ENCODE results near the gene ADAMTS15. TPM values are rescaled to one million over a fixed set of nuclear protein-coding genes. Genes with fewer than 3 reads are reported as not detected.

Gene ADAMTS15
- total and polyA plus RNA-seq, 2 donors (not counting 3 experiments of a cell fraction or from before 2014, with no cell fraction given): 0.08 TPM; not detected in 1

GRCh38 chr11:130489716-130490115 is 41.3 kb downstream of the ADAMTS15 start:
- intact Hi-C loops (cut with micrococcal nuclease): no loop called here
- no peaks in the 10 kb centered on the region for H3K79me2 ChIP-seq (ENCODE audit: control insufficient read depth, insufficient read depth, low read length)
- POLR2A ChIA-PET: no interaction called here
- no peak overlapping the region for H3K9ac ChIP-seq (replicated peaks; ENCODE audit: extremely low read depth, insufficient read depth, low read length)
- H3K27ac ChIP-seq (ENCODE audit: insufficient read depth, low read depth, low read length): no peak overlapping the region
- no peak overlapping the region for H3K4me2 ChIP-seq (ENCODE audit: insufficient read depth, low read length)
- H3K36me3 ChIP-seq (ENCODE audit: control insufficient read depth in 2 of 2, extremely low read depth in 1 of 2, insufficient read depth in 2 of 2, low read length in 2 of 2): no peaks in the 10 kb centered on the region
- H3K9me3 ChIP-seq (replicated peaks; ENCODE audit: control insufficient read depth, insufficient read depth, low read length): no peaks in the 10 kb centered on the region
- DNase-seq (ENCODE audit: low read depth, low spot score) (no peak), FAIRE-seq (no peak)
- CTCF ChIA-PET: interaction anchor here (1.0 to 1.4 kb wide), 2 partner anchors 21 to 27 kb away, joined by 3 read pairs; no protein-coding TSS in a partner anchor
- TF ChIP-seq MAX (IDR thresholded peaks at IDR 0.05; ENCODE audit: insufficient read depth, insufficient read length) (no peak), POLR2AphosphoS5 (IDR thresholded peaks at IDR 0.05; ENCODE audit: insufficient read depth, low read depth, low read length) (no peak), POLR2A (IDR thresholded peaks at IDR 0.05; ENCODE audit: low read depth, low read length) (no peak), JUN (IDR thresholded peaks at IDR 0.05; ENCODE audit: borderline replicate concordance, insufficient read depth, insufficient read length, low read depth) (no peak), MYC (IDR thresholded peaks at IDR 0.05; ENCODE audit: low read depth, low read length) (no peak), EZH2 (IDR thresholded peaks at IDR 0.05; ENCODE audit: borderline replicate concordance, low read depth, low read length, severe bottlenecking) (no peak), CTCF (IDR thresholded peaks at IDR 0.05; ENCODE audit: extremely low read depth in 1 of 2, insufficient read depth in 1 of 2, low read depth in 1 of 2, low read length in 2 of 2) (no peak), FOS (IDR thresholded peaks at IDR 0.05; ENCODE audit: borderline replicate concordance, insufficient read depth, low read length) (no peak), GATA2 (IDR thresholded peaks at IDR 0.05; ENCODE audit: insufficient read depth, insufficient read length, low read depth, low read length) (no peak)
- no TSS peak for BruUV-seq (replicated peaks)
- peaks cover 9 to 10% of the 10 kb centered on the region in 2 experiments for H3K27me3 ChIP-seq (ENCODE audit: control insufficient read depth in 2 of 2, insufficient read depth in 2 of 2, low read length in 2 of 2)
- H4K20me1 ChIP-seq (replicated peaks; ENCODE audit: control insufficient read depth, extremely low read depth, insufficient read depth, low read length): no peaks in the 10 kb centered on the region
- no peaks in the 10 kb centered on the region for H3K9me1 ChIP-seq (replicated peaks; ENCODE audit: control insufficient read depth, extremely low read depth, insufficient read depth, low read length)
- H3K4me3 ChIP-seq (replicated peaks in 1 of 3; ENCODE audit: insufficient read depth in 1 of 3, low read depth in 1 of 3, low read length in 3 of 3): no peak overlapping the region
- H2AFZ ChIP-seq (ENCODE audit: low read depth, low read length): no peak overlapping the region
- dilution Hi-C loops (cut with MboI; ENCODE audit: extremely low pct_ligation_motif_present, low sequenced_read_pairs): no loop called here
- H3K4me1 ChIP-seq (ENCODE audit: control insufficient read depth, extremely low read depth, insufficient read depth, low read length): no peaks in the 10 kb centered on the region

Data from endothelial cell of umbilical vein (primary cell).